HG03139 (cell line): Measurements from ENCODE around the gene MANBA.

Experiments
- ATAC-seq: cut with Tn5 transposase; IDR thresholded peaks from one replicate; pipeline ENCODE4 v1.9.1; 2021; ENCODE audit not compliant: unreplicated experiment

The MANBA gene

DNA sequence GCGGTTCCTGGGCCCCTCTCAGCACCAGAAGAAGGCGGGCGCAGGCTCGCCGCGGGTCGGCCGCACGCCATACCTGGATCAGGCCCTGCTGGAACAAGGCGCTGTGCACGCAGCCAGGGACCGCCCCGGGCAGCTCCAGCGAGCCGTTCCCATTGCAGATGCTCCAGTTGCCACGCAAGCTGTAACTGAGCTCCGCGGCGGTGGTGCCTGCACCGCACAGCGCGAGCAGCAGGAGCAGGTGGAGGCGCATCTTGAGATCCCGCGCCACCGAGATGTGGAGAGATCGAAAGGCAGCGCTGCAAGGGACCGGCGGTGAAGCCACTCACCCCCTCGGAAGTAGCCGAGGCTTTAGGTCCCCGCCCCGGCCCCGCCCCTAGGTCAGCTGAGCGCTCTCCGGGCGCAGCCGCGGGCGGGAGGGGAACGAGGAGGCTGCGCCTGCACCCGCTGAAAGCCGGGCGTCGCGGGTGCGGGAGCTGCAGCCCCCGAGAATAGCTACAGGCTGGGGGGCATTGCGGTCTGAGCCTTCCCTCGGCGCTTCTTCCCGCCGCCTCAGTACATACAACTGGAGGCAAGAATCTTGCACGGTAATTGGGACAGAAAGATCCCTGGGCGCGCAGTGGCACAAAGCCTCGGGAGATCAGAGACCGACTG is at the start of gene MANBA:
MANBA (minus strand) TSS at position 324 of the 651 bp plus-strand sequence; CDS start at position 250, 74 bp downstream.
- ATAC-seq, result peak; percentile 88

DNA sequence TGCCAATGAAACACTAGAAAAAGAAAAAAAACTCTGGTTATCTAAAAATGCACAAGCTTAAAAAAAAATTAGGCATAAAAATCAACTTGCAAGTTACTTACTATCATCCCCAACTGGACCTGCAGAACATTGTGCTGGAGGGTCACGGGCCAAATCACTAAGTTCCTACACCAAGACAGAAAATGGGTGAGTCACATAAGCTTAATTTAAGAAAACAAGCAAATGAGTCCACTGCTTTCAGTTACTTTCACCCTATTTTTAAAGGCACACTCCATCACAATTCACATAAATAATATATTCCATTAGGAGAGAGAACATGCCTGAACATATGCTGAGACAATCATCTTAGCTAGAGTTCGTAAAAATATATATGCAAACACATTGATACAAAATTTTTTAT is 48.9 kb upstream of the MANBA start:
- no peak for ATAC-seq

DNA sequence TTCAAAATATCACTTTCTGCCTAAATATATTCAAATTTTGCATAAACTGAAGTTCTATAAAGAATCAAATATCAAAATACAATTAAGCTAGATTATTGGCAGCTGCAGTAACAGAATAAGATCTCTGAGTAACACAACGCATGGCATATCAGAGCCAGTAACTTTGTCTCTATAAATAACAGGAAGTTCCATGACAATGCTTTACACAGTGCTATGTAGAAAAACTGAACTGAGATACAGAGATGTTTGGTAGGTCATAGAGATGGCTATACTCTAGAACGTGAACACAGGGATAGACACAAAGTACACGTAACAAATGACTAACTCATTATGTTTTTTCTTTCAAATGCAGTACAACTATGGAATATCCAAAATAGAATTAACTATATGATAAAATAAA is 48.4 kb upstream of the MANBA start:
- peak; percentile 64 for ATAC-seq

DNA sequence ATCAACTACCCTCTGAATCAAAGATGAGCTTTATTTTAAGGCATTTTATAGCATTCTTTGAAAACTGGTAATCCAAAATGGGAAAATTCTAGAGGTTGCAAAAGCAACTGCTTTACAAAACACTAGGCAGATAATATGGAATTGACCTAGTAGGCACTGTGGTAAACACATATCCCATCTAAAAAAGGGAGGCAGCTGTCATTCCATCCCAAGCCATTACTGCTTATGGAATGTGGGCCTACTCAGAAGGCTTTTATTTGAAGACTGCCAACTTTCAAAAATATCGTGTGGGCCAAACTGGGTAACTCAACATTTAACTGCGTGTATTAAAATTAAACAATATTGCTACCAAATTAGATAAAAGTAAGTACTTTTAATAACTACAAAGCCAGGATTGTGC is 47.2 kb upstream of the MANBA start:
- no peak for ATAC-seq

DNA sequence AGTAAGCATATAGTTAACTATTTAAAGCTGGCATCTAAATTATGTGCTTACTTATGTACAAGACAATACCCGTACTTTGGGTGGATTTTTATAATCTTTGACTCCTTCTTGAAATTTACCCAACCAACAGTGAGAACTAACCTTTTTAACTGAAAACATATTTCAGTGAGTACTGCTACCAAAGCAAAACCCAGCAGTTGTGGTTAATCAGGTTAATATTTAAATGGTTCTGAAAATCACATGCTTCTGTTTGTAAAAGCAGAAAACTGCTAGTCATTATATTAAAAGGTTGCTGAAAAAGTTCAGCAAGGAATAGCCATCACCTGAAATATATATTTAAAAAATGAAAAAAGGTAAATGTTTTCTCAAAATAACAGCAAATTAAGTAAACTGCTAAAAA is 46.6 kb upstream of the MANBA start:
- peak; percentile 50 for ATAC-seq

DNA sequence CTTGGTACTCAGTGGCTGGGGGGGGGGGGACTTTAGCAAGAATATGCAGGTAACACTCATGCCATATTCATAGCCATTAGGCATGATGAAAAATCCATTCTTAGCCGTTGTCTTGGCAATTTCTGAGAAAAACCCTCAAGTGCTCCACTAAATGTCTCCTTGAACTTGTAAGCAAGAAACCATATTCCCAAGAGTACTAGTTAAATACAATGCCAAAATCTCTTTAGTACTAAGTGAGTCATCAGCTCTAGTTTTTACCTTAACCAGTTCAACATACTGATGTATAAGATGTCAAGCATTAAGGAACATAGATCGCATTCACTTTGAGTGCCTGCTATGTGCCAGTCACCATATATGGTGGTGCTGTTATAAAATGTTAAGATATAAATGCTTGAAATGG is 39.0 kb upstream of the MANBA start:
- no peak for ATAC-seq

DNA sequence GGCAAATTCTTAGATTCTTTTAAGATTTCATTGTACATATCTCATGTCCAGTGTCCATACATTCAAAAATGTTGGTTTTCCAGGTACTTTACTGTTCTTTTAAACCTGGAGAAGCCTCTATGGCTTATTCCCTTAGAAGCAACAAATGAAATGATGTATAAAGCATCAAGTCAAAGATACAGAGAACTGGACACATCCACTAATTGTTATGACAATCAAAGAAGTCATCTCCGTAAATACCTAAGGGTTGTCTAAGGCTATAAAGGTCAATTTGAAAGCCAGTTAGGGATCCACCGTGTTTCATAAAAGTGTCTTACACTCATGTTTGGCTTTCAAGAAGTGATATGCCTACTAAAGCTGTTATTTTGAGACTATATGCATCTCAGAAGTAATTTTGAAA is 34.2 kb upstream of the MANBA start:
- ATAC-seq, result no peak

DNA sequence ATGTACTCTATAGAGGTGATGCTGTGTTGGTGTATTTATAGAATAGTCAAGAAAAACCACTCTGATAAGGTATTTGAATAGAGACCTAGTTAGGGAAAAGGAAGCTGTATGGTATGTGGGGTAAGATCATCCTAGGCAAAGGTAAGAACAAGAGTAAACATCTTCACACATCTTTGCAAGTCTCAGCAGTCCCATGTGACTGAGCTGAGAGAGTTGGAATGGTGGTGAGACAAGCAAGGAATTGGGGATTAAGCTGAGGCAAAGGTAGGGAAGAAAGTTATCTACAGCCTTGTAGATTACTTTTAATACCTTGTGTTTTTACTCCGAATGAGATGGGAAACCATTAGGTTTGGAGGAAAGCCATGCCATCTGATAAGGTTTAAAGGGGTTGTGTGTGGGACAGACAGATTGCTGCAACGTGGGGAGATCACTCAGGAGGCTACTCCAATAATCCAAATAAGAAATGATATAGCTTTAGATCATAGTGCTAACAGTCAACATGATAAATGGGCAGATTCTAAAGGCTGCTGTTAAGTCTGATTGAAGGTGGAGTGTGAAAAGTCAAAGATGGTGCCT is 31.7 kb upstream of the MANBA start:
- ATAC-seq, result no peak

DNA sequence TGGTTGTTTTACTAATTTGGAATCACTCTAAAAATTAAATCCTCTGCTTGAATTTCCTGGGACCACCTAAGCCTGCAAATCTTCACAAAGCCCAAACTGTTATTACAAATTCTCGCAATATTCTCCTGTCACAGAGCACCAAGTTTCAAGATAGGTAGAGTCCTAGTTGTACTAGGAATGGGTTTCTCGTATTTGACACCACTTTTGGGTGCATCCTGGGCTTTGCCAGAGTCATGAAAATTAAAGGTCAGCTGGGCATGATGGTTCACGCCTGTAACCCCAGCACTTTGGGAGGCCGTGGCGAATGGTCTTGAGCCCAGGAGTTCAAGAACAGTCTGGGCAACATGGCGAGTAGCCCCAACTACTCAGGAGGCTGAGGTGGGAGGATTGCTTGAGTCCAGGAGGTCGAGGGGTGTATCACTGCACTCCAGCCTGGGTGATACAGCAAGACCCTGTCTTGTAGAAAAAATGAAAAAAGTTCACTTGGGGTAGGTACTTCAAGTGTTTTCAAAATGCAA is 30.6 kb upstream of the MANBA start:
- no peak for ATAC-seq

DNA sequence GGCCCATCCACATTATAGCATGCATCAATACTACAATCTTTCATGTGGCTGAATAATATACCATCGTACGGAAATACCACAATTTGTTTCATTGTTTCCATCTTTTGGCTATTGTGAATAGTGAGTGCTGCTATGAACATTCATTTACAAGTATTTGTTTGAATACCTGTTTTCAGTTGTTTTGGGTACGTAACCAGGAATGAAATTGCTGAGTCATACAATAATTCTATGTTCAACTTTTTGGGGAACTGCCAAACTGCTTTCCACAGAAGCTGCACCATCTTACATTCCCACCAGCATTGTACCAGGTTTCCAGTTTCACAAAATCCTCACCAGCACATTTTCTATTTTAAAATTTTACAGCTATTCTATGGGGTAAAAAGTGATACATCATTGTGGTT is 28.5 kb upstream of the MANBA start:
- ATAC-seq, result no peak

DNA sequence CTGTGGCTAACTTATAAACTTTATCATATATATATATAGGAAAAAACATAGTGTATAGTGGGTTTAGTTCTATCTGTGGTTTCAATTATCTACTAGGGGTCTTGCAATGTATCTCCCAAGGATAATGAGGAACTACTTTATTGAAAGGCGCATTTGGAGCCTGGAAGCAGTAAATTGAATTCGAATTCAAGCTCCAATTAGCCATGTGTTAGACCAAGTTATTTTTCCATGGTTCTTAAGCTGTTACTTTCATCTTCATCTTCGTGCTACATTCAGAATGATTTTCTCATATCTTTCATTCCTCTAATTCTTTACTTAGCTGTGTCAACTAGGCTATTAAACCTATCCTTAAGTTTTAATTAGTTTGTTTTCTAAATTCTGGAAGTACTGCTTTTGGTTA is 27.2 kb upstream of the MANBA start:
- no peak for ATAC-seq

DNA sequence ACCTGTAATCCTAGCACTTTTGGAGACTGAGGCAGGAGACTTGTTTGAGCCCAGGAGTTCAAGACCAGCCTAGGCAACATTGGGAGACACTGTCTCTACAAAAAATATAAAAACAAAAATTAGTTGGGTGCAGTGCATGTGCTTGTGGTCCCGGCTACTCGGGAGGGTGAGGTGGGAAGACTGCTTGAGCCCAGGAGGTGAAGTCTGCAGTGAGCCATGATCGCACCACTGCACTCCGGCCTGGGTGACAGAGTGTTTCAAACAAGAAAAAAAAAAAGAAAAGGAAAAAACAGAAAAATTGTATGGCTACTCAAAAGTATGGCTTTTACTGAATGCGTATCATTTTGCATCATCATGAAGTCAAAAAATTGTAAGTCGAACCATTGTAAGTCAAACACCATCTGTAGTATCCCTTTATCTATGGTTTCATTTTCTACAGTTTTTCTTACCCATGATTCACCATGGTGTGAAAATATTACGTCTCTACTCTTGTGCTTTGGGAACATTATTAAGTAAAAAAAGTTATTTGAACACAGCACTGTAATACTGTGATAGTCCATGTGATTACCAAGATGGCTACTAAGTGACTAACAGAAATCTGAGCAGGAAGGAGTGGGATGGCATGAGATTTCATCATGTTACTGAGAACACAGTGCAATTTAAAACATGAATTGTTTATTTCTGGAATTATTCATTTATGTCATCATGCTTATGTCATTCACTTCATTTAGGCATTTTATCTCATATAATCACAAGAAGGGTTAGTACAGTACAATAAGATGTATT is 26.5 kb upstream of the MANBA start:
- ATAC-seq, result no peak

DNA sequence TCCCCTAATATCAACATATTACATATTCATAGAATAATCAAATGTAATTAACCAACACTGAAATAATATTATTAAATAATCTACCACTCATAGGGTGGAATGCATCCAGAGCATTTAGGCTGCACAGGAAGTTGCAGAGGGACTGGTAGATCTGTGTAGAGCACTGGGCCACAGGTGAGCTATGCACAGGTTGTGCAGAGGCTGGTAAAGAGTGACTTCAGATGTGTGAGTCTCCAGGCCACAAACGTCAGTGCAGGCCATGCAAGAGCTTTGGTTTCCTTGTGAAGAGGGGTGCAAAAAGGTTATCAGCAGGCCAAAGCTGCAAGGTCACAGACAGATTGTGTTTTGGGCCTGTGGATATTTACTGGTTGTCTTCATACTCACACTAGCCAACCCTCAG is 25.5 kb upstream of the MANBA start:
- no peak for ATAC-seq

DNA sequence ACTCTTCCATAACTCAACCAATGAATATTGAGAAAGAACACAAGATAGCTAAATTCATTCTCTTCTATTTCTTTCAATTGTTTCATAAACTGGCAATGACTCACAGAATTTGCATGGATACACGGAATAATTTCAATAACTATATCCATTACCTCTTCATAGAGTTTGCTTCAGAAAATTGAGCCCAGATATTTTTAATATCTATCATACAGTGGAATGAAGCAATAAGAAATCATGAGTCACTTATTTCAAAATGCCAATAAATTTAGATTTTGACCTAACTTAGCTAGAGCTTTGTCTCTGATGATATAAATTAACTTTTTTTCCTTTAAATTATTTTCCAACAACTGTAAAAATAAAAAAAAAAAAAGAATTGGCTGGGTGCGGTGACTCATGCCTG is 22.2 kb upstream of the MANBA start:
- ATAC-seq, result no peak

DNA sequence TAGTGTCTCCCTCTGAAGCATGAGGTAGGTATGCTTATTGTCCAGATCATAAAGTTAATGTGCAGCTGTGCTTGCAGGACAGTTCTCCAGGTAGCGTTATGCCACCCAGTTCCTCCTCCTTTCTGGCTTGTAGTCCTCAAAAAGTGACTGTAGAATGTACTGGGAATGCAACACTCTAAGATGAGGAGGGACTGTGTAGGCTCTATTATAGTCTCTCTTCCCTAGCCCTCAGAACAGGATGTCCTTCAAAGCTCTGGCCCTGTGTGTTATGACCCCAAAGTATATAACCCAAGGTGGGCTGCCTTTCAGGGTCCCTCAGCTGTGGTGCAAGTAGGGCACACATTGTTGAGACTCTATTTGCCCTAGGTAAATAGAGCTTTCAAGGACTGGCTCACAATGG is 20.8 kb upstream of the MANBA start:
- no peak for ATAC-seq

DNA sequence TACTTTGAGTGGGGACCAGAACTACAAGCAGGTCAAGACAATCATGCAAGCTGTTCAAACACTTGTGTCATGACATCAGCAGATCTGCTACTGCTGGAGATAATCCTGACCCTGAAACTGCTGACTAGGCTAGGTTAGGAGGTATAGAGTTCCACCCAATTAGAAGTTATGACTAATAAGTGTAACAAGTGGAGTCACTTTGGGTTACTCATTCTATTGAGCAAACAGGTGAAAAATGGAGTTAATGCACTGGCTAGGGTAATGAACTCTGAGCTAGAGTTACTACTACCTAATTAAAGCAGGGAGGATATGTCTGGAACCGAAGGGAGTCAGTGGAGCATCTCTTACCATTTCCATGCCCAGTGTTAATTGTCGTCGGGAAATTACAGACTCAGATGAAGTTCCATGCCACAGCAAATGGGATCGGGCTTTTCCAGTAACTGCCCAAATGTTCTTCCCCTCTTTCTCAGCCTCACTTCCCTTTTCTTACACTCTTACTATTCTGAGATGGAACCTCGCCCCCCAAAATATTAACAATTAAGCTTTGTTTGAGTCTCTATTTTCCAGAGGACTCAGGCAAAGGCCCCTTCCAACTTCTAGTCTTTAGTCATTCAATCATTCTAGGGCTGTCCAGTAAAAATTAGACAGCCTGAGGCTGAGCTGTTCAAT is 19.8 kb upstream of the MANBA start:
- ATAC-seq, result no peak

DNA sequence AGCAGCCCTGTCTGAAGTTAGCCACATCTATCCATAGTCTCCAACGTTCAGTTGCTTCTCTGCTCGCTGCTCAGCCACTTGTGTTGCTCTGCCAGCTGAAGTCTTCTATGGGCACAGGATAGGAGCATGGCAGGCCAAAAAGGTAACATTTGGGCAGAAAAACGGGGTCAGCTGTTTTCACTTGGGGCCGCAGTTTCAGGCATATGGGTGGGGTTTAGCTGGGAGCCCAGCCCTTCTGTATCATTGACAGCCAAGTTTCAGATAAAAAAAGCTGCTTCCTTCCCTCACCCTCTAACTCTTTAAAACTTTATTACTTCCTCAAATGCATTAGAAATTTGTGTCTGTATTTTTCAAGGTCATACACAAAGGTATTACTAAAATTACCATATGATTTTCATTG is 18.4 kb upstream of the MANBA start:
- ATAC-seq, result no peak

DNA sequence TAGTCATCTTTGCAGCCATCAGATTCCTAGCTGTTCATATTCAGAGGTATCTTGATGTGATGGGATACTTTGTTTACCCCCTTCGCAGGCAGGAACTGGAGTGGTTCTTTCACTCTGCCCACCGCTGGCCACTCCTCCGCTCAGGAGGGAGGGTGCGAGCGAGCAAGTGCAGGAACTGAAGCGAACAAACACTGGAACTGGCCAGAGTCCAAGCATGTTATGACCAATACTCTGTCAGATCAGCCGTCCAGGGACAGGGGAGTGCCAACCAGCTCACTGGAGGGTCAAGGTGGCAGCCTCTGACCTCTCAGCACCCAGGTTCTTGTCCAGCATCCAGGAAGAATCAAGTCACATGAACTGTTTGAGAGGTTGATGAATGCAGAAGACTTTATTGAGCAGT is 18.0 kb upstream of the MANBA start:
- no peak for ATAC-seq

DNA sequence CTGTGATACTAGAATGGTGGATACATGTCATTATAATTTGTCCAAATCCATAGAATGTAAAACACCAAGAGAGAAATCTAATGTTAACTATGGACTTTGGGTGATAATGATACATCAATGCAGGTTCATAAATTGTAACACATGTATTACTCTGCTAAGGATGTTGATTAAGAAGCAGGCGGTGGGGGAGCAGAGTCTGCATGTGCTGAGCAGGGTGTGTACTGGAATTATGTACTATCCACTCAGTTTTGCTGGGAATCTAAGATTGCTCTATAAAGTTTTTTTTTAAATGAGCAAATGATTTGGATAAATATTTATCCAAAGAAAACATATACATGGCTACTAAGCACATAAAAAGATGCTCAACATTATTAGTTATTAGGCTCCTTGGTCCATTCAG is 15.0 kb upstream of the MANBA start:
- no peak for ATAC-seq

DNA sequence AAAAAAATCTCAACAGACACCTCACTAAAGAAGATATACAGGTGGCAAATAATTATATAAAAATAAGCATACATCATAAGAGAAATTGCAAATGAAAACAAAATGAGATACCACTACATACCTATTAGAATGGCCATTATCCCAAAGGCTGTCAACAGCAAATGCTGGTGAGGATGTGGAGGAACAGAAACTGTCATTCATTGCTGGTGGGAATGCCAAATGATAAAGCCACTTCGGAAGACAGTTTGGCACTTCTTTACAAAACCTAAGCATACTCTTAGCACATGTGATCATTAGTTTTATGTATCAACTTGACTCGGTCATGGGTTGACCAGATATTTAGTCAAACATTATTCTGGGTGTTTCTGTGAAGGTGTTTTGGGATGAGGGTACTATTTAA is 13.5 kb upstream of the MANBA start:
- no peak for ATAC-seq

DNA sequence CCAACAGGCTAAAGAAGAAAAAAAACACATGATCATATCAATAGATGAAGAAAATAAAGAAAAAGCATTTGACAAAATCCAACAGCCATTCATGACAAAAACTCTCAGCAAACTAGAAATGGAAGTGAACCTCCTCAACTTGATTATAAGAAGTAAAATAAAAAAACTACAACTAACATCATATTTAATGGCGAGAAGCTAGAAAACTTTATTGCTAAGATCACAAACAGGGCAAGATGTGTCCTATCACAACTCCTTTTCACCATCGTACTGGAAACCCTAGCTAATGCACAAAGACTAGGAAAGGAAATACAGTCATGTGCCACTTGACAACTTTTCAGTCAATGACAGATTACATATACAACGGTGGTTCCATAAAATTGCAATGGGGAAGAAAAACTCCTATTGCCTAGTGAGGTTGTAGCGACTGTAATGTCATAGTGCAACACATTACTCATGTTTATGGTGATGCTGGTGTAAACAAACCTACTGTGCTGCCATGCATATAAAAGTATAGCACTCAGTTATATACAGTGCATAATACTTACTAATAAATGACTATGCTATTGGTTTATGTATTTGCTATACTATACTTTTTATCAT is 12.1 kb upstream of the MANBA start:
- no peak for ATAC-seq
